ENCODE data around the gene STT3A. TPM values are rescaled to one million over a fixed set of nuclear protein-coding genes. Genes with fewer than 3 reads are reported as not detected.
A peak's percentile ranks its signal among the peaks of the same experiment; 100 is the strongest.
"Not testable (repeated sequence)": the region's sequence is repeated elsewhere in the genome, so short reads cannot be mapped to it uniquely, and the experiment has no call there.

STT3A gene
- total RNA-seq, 2 experiments from 2014 or later = 35.1 to 38.6 TPM

GRCh38 chr11:125569915-125570621, 22.6 kb upstream of the STT3A start:
- Histone ChIP-seq H3K9me3 (ENCODE audit: control insufficient read depth in 1 of 2, insufficient read depth in 1 of 2, low read length in 2 of 2) (no peaks in the 10 kb centered on the region), H3K4me1 (ENCODE audit: insufficient read depth, low read length) (peaks cover 18% of the 10 kb centered on the region), H3K36me3 (ENCODE audit: insufficient read depth, low read length) (peaks cover 25% of the 10 kb centered on the region), H3K27me3 (ENCODE audit: control insufficient read depth in 1 of 2, insufficient read depth in 2 of 2, low read length in 2 of 2) (no peaks in the 10 kb centered on the region), H3K4me3 (ENCODE audit: low read length) (peak overlapping the region; percentile 80), H3K27ac (ENCODE audit: low read depth in 1 of 2, low read length in 2 of 2) (peak overlapping the region; percentile 68 to 74)
- CTCF ChIA-PET = interaction anchor here (1.0 to 3.0 kb wide), 3 partner anchors 12 to 24 kb away, joined by 3 to 19 read pairs (median 3); partner anchors contain the start of gene STT3A
- H3K36me3 Mint-ChIP-seq (ENCODE audit: low read depth) = peaks cover 38% of the 10 kb centered on the region
- ATAC-seq (ENCODE audit: poor library complexity) (peak; percentile 18), DNase-seq (peak in 4 of 14 experiments; percentile 13 to 47 (median 40))
- peaks cover 26% of the 10 kb centered on the region for H3K4me1 Mint-ChIP-seq (ENCODE audit: low read depth)
- POLR2A ChIA-PET = interaction anchor here (1.0 to 6.7 kb wide), 10 partner anchors 13 to 699 kb away, joined by 3 to 136 read pairs (median 6); partner anchors contain the start of genes CHEK1, FOXRED1, HYLS1 and SRPRA
- peak overlapping the region; percentile 86 for H3K4me3 Mint-ChIP-seq
- intact Hi-C loops (cut with DNase I, micrococcal nuclease) = loop anchor here (1.0 to 10.0 kb wide), 9 partner anchors 22 to 697 kb away; partner anchors contain the start of genes STT3A (in 2 of the 2), CCDC15 (in 1 of the 2), CDON (in 1 of the 2) and FAM118B (in 1 of the 2)
- TF ChIP-seq CTCF (IDR thresholded peaks at IDR 0.05) = no peak
- H3K27me3 Mint-ChIP-seq = no peaks in the 10 kb centered on the region
- H3K27ac Mint-ChIP-seq = peak overlapping the region; percentile 84
- H3K9me3 Mint-ChIP-seq = no peaks in the 10 kb centered on the region

- POLR2A ChIA-PET = interaction anchor here (1.8 to 6.7 kb wide), 3 partner anchors 21 to 317 kb away, joined by 15 to 136 read pairs (median 21); partner anchors contain the start of genes CHEK1, HYLS1 and STT3A
- Mint-ChIP-seq H3K36me3 (ENCODE audit: low read depth) (peaks cover 46% of the 10 kb centered on the region), H3K27ac (peak overlapping the region; percentile 84), H3K9me3 (no peaks in the 10 kb centered on the region), H3K4me3 (peak overlapping the region; percentile 86), H3K4me1 (ENCODE audit: low read depth) (peaks cover 26% of the 10 kb centered on the region), H3K27me3 (no peaks in the 10 kb centered on the region)
- H3K9me3 ChIP-seq (ENCODE audit: control insufficient read depth in 1 of 2, insufficient read depth in 1 of 2, low read length in 2 of 2) = no peaks in the 10 kb centered on the region
- peaks cover 34% of the 10 kb centered on the region for H3K36me3 ChIP-seq (ENCODE audit: insufficient read depth, low read length)
- H3K4me1 ChIP-seq (ENCODE audit: insufficient read depth, low read length) = peaks cover 18% of the 10 kb centered on the region
- no peak for ATAC-seq (ENCODE audit: poor library complexity)
- no peaks in the 10 kb centered on the region for H3K27me3 ChIP-seq (ENCODE audit: control insufficient read depth in 1 of 2, insufficient read depth in 2 of 2, low read length in 2 of 2)
- H3K4me3 ChIP-seq (ENCODE audit: low read length) = no peak overlapping the region
- no peak for DNase-seq
- CTCF ChIA-PET = interaction anchor here (3.0 kb wide), 1 partner anchor 23 kb away, joined by 19 read pairs; the partner anchor contains the start of gene STT3A
- no peak overlapping the region for H3K27ac ChIP-seq (ENCODE audit: low read depth in 1 of 2, low read length in 2 of 2)
- intact Hi-C loops (cut with DNase I, micrococcal nuclease) = loop anchor here in 1 of 2 experiments (5.0 kb wide), 1 partner anchor 696 kb away; the partner anchor contains the start of genes FOXRED1 and SRPRA
- TF ChIP-seq CTCF (IDR thresholded peaks at IDR 0.05) = no peak
Measured at GRCh38 chr11:125570952-125571351, 21.7 kb upstream of the STT3A start.

- Mint-ChIP-seq H3K27ac (no peak overlapping the region), H3K4me3 (no peak overlapping the region), H3K4me1 (ENCODE audit: low read depth) (peaks cover 26% of the 10 kb centered on the region), H3K27me3 (no peaks in the 10 kb centered on the region), H3K9me3 (no peaks in the 10 kb centered on the region), H3K36me3 (ENCODE audit: low read depth) (peaks cover 63% of the 10 kb centered on the region)
- no peak for DNase-seq
- H3K27ac ChIP-seq (ENCODE audit: low read depth in 1 of 2, low read length in 2 of 2) = no peak overlapping the region
- intact Hi-C loops (cut with DNase I, micrococcal nuclease) = loop anchor here in 1 of 2 experiments (5.0 kb wide), 1 partner anchor 694 kb away; the partner anchor contains the start of genes FOXRED1 and SRPRA
- H3K9me3 ChIP-seq (ENCODE audit: control insufficient read depth in 1 of 2, insufficient read depth in 1 of 2, low read length in 2 of 2) = no peaks in the 10 kb centered on the region
- no peaks in the 10 kb centered on the region for H3K27me3 ChIP-seq (ENCODE audit: control insufficient read depth in 1 of 2, insufficient read depth in 2 of 2, low read length in 2 of 2)
- POLR2A ChIA-PET = interaction anchor here (0.7 to 6.7 kb wide), 2 partner anchors 19 to 52 kb away, joined by 3 to 136 read pairs; partner anchors contain the start of genes CHEK1 and STT3A
- ATAC-seq (ENCODE audit: poor library complexity) = no peak
- H3K4me1 ChIP-seq (ENCODE audit: insufficient read depth, low read length) = peaks cover 18% of the 10 kb centered on the region
- H3K36me3 ChIP-seq (ENCODE audit: insufficient read depth, low read length) = peaks cover 53% of the 10 kb centered on the region
- CTCF ChIA-PET = interaction anchor here (1.6 kb wide), 1 partner anchor 19 kb away, joined by 3 read pairs; no protein-coding TSS in a partner anchor
- no peak overlapping the region for H3K4me3 ChIP-seq (ENCODE audit: low read length)
- no peak for TF ChIP-seq CTCF (IDR thresholded peaks at IDR 0.05)
Measured at GRCh38 chr11:125572916-125573315, 19.7 kb upstream of the STT3A start.

- intact Hi-C loops (cut with DNase I, micrococcal nuclease); H3K4me3 ChIP-seq (ENCODE audit: low read length); H3K27me3 ChIP-seq (ENCODE audit: control insufficient read depth in 1 of 2, insufficient read depth in 2 of 2, low read length in 2 of 2); H3K4me3 Mint-ChIP-seq; H3K9me3 Mint-ChIP-seq; DNase-seq; H3K27me3 Mint-ChIP-seq; ATAC-seq (ENCODE audit: poor library complexity); CTCF ChIA-PET; H3K27ac Mint-ChIP-seq; H3K9me3 ChIP-seq (ENCODE audit: control insufficient read depth in 1 of 2, insufficient read depth in 1 of 2, low read length in 2 of 2); H3K4me1 Mint-ChIP-seq (ENCODE audit: low read depth); H3K4me1 ChIP-seq (ENCODE audit: insufficient read depth, low read length); H3K27ac ChIP-seq (ENCODE audit: low read depth in 1 of 2, low read length in 2 of 2); POLR2A ChIA-PET: not testable (repeated sequence)
- H3K36me3 Mint-ChIP-seq (ENCODE audit: low read depth) = peaks cover 88% of the 10 kb centered on the region
- H3K36me3 ChIP-seq (ENCODE audit: insufficient read depth, low read length) = peaks cover 92% of the 10 kb centered on the region
Measured at GRCh38 chr11:125577181-125577580, 15.5 kb upstream of the STT3A start.
